ENCODE results near the gene TXNRD2. TPM values are rescaled to one million over a fixed set of nuclear protein-coding genes. Genes with fewer than 3 reads are reported as not detected.

Gene TXNRD2
- total and polyA plus RNA-seq, 2 of the 4 experiments (the other 2 are of a cell fraction), result 15.6 to 25.7 TPM

- H3K23ac ChIP-seq (ENCODE audit: low read depth, low read length), result no peak overlapping the region
- CTCF ChIA-PET, result no interaction called here
- 100% methylated on average over 1 of the region's 16 CpGs; no CpG with 5 or more reads in 1 of the 2 experiments for WGBS, 2 experiments (ENCODE audit: extremely low coverage in 2 of 2, insufficient read length in 1 of 2)
Observed at GRCh38 chr22:19871845-19872778, 69.5 kb downstream of the TXNRD2 start.

More at GRCh38 chr22:19871845-19872778, 69.5 kb downstream of the TXNRD2 start:
- POLR2A ChIA-PET (ENCODE audit: unreplicated experiment), result no interaction called here
- TF ChIP-seq CHD1 (IDR thresholded peaks at IDR 0.05; ENCODE audit: low read depth, low read length) (no peak), POLR2A (IDR thresholded peaks at IDR 0.05; ENCODE audit: low read depth, low read length) (no peak), MAZ (IDR thresholded peaks at IDR 0.05; ENCODE audit: borderline replicate concordance, low read depth, low read length) (no peak)
- BruUV-seq (replicated peaks), result no TSS peak
- DNase-seq, result no peak
- Histone ChIP-seq H2AK9ac (replicated peaks; ENCODE audit: low read depth, low read length, poor library complexity) (peak overlapping the region; percentile 15), H3K27me3 (ENCODE audit: control insufficient read depth, insufficient read depth, low read length) (no peaks in the 10 kb centered on the region), H2BK120ac (ENCODE audit: low read depth, low read length) (no peak overlapping the region), H4K20me1 (ENCODE audit: insufficient read depth, low read length) (no peaks in the 10 kb centered on the region), H3K4me2 (ENCODE audit: low read depth, low read length) (no peak overlapping the region), H4K8ac (ENCODE audit: low read depth in 2 of 2, low read length in 2 of 2) (no peak overlapping the region), H2BK15ac (ENCODE audit: low read depth, low read length) (no peak overlapping the region), H3K18ac (ENCODE audit: low read depth, low read length) (no peak overlapping the region), H2AK5ac (ENCODE audit: low read depth, low read length) (peak overlapping the region; percentile 18; the same call in 1 of the 2 replicates), H3K14ac (replicated peaks; ENCODE audit: low read depth, low read length) (no peak overlapping the region), H3K79me1 (ENCODE audit: low read depth in 1 of 2, low read length in 2 of 2) (0 out of 4 replicates have a peak, but pooled peaks cover 0 to 3% of the 10 kb centered on the region in 2 experiments), H3K9ac (ENCODE audit: low read depth, low read length) (no peak overlapping the region), H3K4me1 (ENCODE audit: control insufficient read depth, insufficient read depth, low read length) (no peaks in the 10 kb centered on the region), H4K91ac (ENCODE audit: insufficient read depth, low read depth, low read length) (no peak overlapping the region), H3K27ac (ENCODE audit: insufficient read depth, low read length) (no peak overlapping the region), H3K4ac (ENCODE audit: low read depth, low read length) (no peak overlapping the region), H2BK5ac (ENCODE audit: low read depth, low read length, poor library complexity, severe bottlenecking) (no peak overlapping the region), H3K9me1 (ENCODE audit: insufficient read depth, low read length) (0 out of 2 replicates have a peak, but pooled peaks cover 2% of the 10 kb centered on the region), H3K4me3 (ENCODE audit: insufficient read depth, low read depth, low read length) (no peak overlapping the region), H4K5ac (ENCODE audit: low read depth, low read length) (no peak overlapping the region), H2BK20ac (ENCODE audit: low read depth, low read length) (no peak overlapping the region), H3K56ac (ENCODE audit: extremely low read depth, insufficient read depth, low read length) (no peak overlapping the region), H3K9me3 (ENCODE audit: control insufficient read depth, insufficient read depth, low read length) (no peaks in the 10 kb centered on the region), H3K36me3 (ENCODE audit: control insufficient read depth, insufficient read depth, low read length) (peaks cover 1% of the 10 kb centered on the region; the same call in 1 of the 2 replicates), H2AFZ (replicated peaks; ENCODE audit: low read length, poor library complexity) (no peak overlapping the region)
- dilution Hi-C loops (cut with HindIII; ENCODE audit: low sequenced_read_pairs, unreplicated experiment) (no loop called here), in situ Hi-C loops (cut with MboI; ENCODE audit: low sequenced_read_pairs) (no loop called here), intact Hi-C loops (cut with micrococcal nuclease) (no loop called here)
- ATAC-seq (ENCODE audit: low read depth), result no peak

All from IMR-90 (cell line).